Superior temporal gyrus (tissue), 1 donor: ENCODE data around the gene CALHM2.

ENCODE experiments used
- DNase-seq: peaks from one replicate; pipeline ENCODE4 v3.0.0-alpha.2; 2016; ENCODE audit errors: extremely low spot score

Gene CALHM2

DNA sequence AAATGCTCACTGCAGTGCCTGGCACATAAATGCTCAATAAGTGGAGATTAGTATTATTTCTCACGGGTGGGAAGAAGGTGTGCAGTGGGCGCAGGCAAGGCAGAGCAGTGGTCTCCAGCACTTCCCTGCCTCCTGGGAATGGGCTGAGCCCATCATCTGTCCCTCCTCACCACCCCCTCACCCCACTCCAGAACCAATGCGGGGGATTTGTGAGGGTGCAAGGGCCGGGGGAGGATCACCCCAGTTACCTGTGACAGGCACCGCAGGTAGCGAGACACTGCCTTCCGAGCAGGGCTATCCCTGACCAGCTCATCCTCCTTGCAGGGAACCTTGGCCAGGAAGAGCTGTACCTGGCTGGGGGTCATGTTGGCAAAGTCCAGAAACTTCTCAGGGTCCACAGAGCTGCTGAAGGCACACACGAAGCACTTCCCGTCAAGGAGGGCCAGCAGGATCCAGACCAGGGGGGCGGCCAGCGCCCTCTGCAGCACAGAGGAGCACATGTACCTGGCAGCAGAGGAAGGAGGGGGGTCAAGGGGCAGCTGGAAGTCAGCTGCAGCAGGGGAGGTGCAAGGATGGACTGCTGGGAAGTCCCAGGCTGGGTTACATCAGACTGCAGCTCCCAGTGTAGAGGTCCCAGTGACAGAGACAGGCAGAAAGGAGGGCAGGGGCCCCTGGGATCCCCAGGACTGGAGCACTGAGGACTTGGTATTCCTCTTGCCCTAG lies 24.0 kb upstream of the CALHM2 start:
- DNase-seq: no peak

DNA sequence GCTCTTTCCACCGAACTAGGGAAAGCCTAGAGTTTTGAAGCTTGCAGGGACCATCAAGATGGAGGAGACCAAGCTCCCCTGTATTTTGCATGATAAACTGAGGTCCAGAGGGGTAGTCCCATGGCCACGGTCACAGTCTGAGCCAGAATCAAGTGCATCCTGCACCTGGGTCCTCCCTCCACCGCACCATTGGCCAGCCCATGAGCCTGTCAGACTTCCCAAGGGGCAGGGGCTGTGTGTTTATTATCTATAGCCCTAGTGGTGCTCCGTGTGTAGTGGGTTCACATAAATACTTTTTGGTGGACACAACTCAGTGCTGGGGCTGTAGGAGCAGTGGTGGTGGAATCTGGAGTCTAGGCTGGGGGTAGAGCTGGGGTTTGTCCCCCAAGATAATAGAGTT lies 23.3 kb upstream of the CALHM2 start:
- DNase-seq: no peak

DNA sequence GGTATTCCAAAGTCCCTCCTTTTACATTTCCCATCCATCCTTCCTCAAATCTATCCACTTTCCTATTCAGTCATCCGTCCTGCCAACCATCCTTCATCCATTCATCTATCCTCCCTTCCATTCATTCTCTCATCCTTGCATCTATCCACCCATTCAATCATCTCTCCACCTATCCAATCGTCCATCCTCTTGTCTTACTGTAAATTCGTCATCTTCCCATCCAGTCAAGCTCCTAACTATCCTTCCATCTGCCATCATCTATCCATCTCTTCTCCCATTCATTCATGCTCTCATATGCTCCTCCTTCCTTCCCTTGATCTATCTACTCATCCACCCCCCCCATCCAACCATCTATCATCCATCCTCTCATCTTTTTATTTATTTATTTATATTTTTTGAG lies 21.9 kb upstream of the CALHM2 start:
- no peak for DNase-seq

DNA sequence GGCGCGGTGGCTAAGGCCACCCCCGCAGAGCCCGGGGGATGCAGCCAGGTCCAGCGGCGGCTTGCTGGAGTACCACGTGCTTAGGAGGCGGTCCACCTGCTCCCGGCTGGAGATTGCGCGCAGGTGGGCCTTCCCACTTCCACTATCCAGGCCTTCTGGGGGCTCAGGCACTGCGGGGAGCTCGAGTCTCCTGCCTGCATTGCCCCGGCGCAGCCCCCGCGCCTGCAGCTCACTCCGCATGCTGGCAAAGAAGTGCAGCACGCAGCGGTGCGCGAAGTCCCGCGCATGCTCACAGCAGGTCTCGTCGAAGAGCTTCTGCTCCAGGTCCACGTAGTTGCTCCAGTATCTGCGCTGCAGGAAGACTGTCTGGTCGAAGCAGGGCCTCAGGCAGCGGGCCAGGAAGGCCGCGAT lies 21.1 kb upstream of the CALHM2 start:
- DNase-seq: no peak

DNA sequence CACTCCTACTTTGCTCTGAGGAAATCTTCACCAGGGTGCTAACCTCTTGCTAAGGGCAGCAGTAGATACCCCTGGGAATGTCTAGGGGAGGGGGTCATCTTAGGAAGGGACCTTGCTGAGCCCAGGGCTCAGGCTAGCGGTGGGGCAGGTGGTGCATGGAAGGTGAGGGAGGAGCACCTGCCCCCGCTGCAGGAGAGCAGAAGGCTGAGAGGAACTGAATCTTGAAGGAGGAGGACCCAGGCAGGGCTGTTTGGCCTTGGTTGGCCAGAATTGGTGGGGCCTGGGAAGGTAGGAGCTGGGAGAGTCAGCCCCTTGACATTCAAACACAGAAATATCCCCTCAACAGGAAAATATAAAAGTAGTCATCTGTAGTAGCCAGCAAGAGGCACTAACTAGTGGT lies 19.8 kb upstream of the CALHM2 start:
- no peak for DNase-seq

DNA sequence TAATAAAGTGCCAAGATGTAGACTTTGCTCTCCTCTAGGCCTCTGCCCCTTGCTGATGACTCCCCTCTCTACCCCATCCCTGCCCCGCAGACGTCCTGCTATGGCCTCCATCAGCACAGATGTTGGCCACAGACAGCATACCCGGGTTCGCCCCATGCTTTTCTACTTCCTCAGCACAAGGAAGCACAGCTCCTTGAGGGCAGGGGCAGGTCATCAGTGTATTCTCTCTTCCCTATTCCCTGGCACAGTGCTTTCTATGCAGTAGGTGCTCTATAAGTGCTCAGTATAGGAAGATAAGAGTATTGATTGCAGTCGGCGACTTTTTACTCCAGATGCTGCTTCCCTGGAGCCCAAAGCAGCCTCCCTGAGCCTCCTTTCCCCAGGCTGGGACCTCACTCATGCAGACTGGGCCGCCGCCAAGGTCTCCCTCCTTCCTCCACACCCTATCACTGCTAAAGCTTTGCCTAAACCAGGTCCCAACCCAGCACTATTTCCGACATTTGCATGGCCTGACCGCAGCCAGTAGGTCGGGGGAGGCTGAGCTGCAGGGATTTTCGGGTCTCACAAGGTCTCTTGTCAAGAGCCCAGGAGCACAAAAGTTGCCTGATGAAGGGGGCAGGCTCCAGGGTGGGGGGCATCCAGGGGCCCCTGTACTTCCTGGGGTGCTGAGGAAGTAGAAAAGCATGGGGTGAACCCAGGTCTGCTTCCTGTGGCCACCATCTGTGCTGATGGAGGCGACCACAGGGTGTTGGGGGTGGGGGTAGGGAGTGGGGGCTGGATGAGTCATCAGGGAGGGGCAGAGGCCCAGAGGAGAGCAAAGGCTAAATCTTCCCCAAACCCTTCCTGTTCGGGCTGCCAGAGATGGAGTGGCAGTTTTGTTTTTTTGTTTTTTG lies 18.8 kb upstream of the CALHM2 start:
- DNase-seq: no peak

DNA sequence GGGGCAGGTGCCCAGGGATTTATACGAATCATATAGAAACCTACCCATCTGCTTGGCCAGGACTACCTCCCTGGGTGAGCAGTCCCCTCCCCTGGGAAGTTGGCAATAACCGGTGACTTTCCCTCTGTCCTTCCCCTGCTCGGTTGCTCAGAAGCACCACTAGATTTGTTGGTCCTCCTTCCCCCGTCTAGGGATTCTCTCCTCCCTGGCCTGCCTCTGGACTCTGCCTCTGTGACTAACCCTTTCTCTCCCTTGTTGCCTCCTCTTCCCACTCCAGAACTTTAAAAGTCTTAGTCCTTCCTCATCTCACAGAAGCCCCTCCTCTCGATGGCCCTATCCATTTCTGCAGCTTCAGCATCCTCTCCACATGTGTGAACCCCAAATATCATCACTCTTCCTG lies 17.0 kb upstream of the CALHM2 start:
- no peak for DNase-seq

DNA sequence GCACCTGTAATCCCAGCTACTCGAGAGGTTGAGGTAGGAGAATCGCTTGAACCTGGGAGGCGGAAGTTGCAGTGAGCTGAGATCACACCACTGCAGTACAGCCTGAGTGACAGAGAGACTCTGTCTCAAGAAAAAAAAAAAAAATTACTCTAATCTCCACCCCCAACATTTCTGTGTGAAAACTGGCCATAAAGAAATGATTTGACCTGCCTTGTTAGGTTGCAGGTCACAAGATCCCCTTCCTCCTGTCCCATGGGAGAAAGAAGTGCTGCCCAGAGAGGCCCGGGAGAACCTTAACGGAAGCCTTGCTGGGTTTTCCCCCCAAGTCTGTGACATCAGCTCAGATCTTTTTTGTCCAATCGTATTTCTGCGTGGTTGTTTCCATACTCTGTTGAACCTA lies 15.2 kb upstream of the CALHM2 start:
- no peak for DNase-seq

DNA sequence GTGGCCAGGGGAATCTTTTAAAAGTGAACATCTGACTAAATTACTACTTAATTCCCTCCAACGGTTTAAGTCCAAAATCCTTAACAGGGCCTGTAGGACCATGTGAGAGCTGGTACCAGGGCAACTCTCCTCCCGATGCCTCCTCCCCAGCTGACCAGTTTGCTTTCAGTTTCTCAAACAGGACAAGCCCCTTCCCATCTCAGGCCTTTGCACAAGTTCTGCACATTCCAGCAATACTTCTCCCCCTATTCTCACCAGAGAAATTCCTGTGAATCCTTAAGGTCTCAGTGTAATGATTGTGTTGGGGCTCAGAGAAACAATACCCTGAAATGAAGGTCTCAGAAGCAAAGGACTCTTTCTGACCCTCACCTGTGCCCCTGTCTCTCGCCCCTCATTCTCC lies 14.6 kb upstream of the CALHM2 start:
- no peak for DNase-seq

DNA sequence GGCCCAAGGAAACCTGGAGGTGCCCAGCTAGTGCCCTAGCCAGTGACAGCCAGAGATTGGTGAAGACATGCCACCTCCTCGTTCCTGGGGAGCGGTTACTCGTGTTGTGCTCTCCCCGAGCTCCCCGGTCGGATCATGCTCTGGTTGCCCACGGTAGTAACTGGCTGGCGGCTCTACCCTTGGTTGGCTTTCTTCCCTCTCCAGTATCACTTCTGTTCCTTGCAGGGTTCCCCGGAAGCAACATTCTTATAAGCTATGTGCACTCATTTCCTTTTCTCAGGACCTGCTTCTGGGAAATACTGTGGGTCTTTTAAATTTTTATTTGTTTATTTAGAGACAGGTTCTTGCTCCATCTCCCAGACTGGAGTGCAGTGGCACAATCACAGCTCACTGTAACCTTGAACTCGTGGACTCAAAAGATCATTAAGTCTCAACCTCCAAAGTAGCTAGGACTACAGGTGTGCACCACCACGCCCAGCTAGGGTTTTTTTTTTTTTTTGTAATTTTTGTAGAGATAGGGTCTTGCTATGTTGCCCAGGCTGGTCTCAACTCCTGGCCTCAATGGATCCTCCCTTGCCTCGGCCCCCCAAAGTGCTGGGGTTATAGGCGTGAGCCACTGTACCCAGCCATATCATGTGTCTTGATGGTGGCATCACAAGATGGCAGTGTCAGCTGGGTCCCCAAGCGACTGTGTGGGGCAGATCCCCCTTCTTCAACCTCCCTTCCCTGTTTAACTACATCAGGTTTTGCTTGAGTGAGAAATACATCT lies 13.4 kb upstream of the CALHM2 start:
- no peak for DNase-seq

DNA sequence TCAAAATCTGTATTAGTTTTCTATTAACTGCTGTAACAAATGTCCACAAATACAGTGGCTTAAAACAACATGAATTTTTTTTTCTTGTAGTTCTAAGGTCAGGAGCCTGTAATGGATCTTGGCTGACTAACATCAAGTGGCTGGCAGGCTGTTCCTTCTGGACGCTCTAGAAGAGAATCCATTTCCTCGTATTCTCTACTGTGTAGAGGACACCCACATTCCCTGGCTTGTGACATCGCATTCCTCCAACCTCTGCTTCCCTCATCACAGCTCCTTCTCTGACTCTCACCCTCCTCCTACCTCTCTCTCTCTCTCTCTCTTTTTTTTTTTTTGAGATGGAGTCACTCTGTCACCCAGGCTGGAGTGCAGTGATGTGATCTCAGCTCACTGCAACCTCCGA lies 11.3 kb upstream of the CALHM2 start:
- DNase-seq: no peak

DNA sequence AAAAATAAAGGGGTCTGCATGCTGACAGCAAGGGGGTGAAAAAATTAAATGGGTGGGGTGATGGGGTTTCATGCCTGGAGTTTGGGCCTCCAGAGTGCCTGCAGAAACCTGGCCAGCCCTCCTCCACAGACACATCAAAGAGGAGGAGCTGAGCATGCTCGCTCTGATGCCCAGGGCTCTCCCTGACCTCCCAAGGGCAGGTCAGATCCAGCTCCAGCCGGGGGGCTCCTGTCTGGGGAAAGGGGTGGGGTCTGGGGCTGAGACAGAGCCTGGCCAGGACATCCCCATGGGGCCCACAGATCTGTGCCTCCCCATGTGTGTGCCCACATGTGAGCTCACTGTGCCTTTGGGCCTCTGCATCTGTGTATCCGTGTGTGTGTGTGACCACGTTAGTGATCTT lies 7.4 kb upstream of the CALHM2 start:
- no peak for DNase-seq

DNA sequence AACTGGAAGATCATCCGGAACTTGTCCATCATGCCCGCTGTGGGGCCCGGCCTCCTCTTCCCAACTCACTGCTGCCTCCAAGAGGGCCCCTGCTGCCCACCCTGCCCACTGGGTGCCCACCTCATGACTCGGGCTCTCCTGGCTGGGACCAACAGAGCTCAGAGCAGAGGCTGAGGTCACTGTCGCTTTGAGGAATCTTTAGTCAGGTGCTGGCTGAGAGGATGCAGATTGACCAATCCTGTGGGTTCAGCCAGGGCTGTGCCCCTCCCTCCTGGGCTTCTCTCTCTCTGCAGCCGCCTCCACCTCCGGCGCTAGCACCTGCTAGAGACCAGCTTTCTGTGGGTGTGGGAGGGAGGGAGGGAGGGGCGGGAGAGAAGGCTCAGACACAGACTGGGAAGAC lies 6.5 kb upstream of the CALHM2 start, which contains the start of gene CALHM1:
CALHM1 (minus strand) TSS at position 181 of the 400 bp plus-strand sequence; CDS start at position 32, 149 bp downstream.
- DNase-seq: no peak

DNA sequence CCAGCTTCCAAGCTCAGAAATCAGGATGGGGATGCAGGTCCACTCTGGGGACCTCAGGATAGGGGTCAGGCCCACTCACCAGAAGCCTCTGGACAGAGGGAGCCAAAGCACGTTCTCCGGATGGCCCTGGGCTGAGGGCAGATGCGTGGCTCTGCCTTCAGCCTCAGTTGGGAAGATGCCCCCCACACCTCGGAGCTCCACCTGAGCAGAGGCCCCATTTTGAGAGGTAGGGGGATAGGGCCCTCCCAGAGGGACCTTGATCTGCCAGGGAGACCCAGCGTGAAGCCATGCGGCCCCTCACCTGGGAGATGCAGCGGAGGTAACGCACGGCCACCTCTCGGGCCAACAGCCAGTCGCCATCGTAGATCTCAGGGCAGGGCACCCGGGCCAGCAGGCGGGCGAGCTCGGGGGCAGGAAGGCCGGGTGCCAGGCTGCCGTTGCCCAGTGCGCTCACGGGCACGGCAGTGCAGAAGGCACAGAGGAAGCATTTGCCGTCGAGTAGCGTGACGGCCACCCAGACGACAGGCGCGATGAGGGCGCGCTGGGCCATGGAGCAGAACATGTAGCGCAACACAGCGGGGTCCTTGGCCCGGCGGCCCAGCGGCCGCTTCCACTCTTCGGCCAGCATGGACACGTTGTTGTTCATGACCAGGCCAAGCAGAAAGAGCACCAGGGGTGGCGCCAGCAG lies 5.9 kb upstream of the CALHM2 start:
- DNase-seq: no peak

DNA sequence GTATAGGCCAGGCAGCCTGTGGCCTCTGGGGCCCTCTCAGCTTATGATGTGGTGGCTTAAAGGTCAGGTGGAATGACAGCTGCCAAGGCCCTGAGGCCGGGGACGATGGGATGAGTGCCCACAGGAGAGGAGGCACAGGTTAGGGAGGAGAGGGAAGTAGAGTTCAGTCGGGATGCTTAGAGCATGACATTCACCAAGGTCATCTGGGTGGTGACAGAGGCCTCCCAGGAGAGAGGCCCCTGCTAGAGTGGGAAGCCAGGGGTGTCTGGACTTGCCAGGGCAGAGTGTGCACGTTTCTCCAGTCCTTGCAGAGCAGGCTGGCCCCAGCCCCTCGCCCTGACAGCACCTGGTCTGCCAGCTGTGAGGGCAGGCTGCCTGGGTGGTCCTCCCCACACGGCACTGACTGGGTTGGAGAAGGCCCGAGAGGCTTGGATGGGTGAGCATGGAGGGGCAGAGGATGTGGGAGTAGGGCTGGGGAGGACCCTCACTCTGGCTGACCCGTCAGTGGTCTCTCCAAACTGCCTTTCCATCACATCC lies 5.1 kb upstream of the CALHM2 start:
- DNase-seq: no peak

DNA sequence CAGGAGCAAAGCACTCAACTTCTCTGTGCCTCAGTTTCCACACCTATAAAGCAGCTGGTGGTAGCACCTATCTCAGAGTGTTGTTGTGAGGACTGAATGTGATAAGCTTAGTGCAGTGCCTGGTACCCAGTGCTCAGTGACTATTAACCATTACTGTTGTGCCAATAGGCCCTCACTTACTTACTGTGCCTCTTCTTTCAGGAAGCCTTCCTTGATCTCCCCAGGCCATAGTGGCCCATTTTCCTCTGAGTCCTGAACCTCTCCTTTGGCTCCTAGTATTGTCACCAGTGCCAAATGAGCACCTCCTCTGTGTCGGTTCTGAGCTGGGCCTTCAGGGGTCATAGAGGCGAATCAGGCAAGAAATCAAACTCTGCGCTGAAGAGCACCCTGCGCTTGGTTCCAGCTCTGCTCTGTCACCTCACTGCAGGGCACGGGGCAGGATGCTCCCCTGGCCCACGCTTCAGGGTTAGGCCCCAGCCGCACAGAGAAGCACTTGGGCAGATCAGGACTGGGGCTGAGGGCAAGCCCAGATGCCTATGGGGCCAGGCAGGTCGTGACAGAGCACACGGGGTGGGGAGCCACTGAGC lies 4.0 kb upstream of the CALHM2 start:
- DNase-seq: no peak

DNA sequence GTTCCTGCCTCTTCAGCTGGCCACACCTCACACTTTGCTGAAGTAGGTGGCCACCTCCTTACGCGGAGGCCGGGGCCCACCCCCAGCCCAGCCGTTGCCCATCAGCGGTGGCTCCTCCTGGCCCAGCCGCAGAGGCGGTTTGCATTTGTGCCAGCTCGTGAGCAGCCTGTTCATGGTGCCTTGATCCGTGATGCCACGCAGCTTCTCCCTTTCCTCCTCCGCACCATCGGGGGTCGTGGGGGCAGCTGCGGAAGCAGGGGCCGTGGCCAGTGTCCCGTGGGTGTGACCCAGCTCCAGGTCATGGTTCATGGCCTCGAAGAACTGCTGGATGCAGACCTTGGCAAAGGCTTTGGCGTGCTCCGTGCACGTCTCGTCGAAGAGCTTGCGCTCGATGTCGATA lies 3.1 kb upstream of the CALHM2 start:
- no peak for DNase-seq

DNA sequence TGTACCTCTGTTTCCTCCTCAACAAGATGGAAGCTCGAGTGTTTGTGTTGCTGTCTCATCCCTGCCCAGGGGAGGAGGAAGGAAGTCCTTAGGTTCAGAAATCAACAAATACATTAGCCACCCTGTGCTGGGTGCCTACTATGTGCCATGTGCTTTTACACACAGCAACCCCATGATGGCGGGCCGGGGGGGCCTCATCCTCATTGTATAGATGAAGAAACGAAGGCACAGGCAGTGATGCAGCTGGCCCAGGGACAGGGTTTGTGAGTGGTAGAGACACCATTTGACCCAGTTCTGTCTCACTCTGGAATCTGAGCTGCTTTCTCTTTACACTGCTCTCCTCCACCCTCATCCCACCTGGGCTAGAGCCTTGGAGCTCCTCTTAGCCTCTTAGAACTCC lies 1.9 kb upstream of the CALHM2 start:
- no peak for DNase-seq

DNA sequence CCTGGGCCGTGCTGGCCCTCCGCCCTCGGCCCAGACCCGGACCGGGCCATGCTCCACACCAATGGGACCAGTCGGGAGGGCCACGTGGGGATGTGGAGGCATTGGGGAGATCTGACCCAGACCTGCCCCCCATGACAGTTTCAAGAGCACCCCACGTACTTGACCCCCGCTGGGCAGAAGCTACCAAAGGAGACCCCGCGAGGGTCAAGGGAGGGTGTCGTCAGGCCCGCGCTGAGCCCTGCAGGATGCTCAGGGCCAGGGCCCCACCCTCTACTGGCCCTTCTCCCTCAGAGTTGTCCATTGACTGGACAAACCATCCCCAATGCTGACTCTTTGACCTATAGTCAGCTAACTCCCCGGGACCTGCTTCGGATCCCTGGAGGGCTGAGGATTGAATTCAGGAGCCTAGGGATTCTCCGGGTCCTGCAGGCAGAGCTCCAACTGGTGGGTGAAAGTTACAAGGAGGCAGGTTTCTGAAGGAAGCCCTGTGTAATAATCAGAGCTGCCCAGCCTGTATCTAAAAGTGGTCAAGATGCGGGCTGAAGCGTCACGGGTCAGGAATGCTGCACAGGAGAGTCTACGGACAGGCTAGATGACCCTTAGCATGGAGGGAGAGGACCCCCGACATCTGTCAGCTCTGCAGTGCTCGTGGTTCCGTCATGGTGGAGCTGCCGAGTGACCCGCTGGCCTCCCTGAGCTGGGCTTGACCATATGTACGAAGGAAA lies 498 bp upstream of the CALHM2 start:
- DNase-seq: no peak

DNA sequence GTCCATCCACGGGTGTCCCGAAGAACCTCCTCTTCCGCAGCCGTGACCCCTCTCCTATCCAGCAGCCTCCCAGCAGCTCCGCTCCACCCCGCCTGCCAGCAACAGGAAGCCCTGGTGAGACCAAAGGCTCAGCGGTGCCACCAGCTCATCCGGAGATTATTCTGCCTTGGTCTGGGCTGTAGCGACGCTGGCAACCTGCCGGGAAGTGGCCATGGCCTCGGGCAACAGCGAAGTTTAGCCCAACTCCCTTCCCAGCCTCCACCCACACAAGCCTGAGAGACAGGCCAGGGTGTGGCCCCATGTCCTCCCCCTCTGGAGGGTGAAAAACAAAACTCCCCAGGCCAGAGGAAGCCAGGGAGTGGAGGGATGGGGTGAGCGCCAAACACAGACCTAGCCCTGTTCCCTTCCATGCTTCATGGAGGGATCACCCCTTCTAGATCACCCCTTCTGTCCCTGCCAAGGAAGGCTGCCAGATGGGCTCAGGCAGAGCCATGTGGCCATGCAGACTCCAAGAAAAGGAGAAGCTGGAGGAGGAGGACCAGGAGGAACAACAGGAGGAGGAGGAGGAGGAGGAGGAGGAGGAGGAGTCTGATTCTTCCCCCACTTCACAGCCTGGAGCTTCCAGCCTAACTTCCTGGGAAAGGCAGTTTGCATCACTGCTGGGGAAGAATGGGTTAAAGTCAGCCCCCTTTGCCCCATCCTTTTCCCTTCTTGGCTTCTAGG lies 918 bp downstream of the CALHM2 start:
- no peak for DNase-seq
